Fibroblast of lung (primary cell): Measurements from ENCODE around the gene WWOX.

Experiments
- CTCF ChIP-seq, 2 donors: IDR thresholded peaks in 1 of 2; conservative IDR thresholded peaks in 1 of 2; 1 replicate in 1 of 2; 2 replicates in 1 of 2; pipeline ENCODE4 v1.5.1; 2011 to 2012; ENCODE audit warnings: low read length in 2 of 2, control low read depth in 1 of 2, inconsistent platforms in 1 of 2, low read depth in 1 of 2, mild to moderate bottlenecking in 1 of 2
- EZH2 ChIP-seq: IDR thresholded peaks from 2 replicates; pipeline ENCODE4 v1.5.1; 2012; ENCODE audit warnings: low read length, control low read depth, mild to moderate bottlenecking; ENCODE audit errors: missing control alignments

GRCh38 chr16:78228704-78229103 lies 129.2 kb downstream of the WWOX start:
- no peak for TF ChIP-seq CTCF (conservative IDR thresholded peaks at IDR 0.05 in 1 of 2, IDR thresholded peaks at IDR 0.05 in 1 of 2; ENCODE audit: low read depth in 1 of 2, low read length in 2 of 2)
- TF ChIP-seq EZH2 = no peak
